Karpas-422 (cell line): ENCODE results near the gene PTPDC1. TPM values are rescaled to one million over a fixed set of nuclear protein-coding genes. Genes with fewer than 3 reads are reported as not detected.

ENCODE experiments used
- DNase-seq: peaks from one replicate; pipeline ENCODE4 v3.0.0-alpha.2; 2015
- H2AFZ ChIP-seq: fragments of 200-600 bp; sonication (generic); 2 replicates; pipeline ENCODE4 v1.6.1; 2014; ENCODE audit warnings: antibody characterized with exemption, low read length, mixed read lengths
- H3K27ac ChIP-seq: fragments of 200-600 bp; sonication (generic); 2 replicates; pipeline ENCODE4 v1.5.1; 2014; ENCODE audit warnings: mild to moderate bottlenecking, low read length, moderate library complexity
- H3K27me3 ChIP-seq: fragments of 200-600 bp; sonication (generic); 2 replicates; pipeline ENCODE4 v1.6.1; 2014; ENCODE audit warnings: low read length, mixed read lengths
- H3K36me3 ChIP-seq: fragments of 200-600 bp; sonication (generic); 2 replicates; pipeline ENCODE4 v1.6.1; 2014; ENCODE audit warnings: low read length, mixed read lengths; ENCODE audit not compliant: insufficient read depth
- H3K4me1 ChIP-seq: fragments of 200-600 bp; sonication (generic); 2 replicates; pipeline ENCODE4 v1.6.1; 2014; ENCODE audit warnings: mild to moderate bottlenecking, low read length, mixed read lengths
- H3K4me2 ChIP-seq: fragments of 200-600 bp; sonication (generic); 2 replicates; pipeline ENCODE4 v1.6.1; 2014; ENCODE audit warnings: low read length, low read depth, mild to moderate bottlenecking; ENCODE audit not compliant: poor library complexity, severe bottlenecking
- H3K4me3 ChIP-seq: fragments of 200-600 bp; sonication (generic); 2 replicates; pipeline ENCODE4 v1.5.1; 2014; ENCODE audit warnings: mild to moderate bottlenecking, antibody characterized with exemption, low read length, mixed read lengths
- H3K79me2 ChIP-seq: fragments of 200-600 bp; sonication (generic); 2 replicates; pipeline ENCODE4 v1.6.1; 2014; ENCODE audit warnings: mild to moderate bottlenecking, low read length, mixed read lengths
- H3K9ac ChIP-seq: fragments of 200-600 bp; sonication (generic); 2 replicates; pipeline ENCODE4 v1.6.0; 2014; ENCODE audit warnings: low read length
- H3K9me2 ChIP-seq: fragments of 200-600 bp; sonication (generic), shearing (Covaris generic); replicated peaks from 2 replicates; pipeline ENCODE4 v1.6.0; 2014; ENCODE audit warnings: mild to moderate bottlenecking, low read length, moderate library complexity; ENCODE audit not compliant: insufficient read depth
- H3K9me3 ChIP-seq: fragments of 300-700, 200-600 bp; sonication (generic); 2 replicates; pipeline ENCODE4 v1.6.1; 2014; ENCODE audit warnings: low read length, mixed read lengths
- H4K20me1 ChIP-seq: fragments of 200-600 bp; sonication (generic); 2 replicates; pipeline ENCODE4 v1.6.1; 2014; ENCODE audit warnings: mild to moderate bottlenecking, antibody characterized with exemption, low read length, low read depth; ENCODE audit not compliant: insufficient read depth
- total RNA-seq: library from RNA; depleted of rRNA; stranded (reverse); fragments of >200 nt; shearing (Covaris generic); gene quantifications from 2 replicates; pipeline ENCODE4 v1.2.3, GENCODE V29; 2014; ENCODE audit warnings: low replicate concordance

Gene PTPDC1
- total RNA-seq, 1 experiment from 2014 or later, result 1.5 TPM

DNA sequence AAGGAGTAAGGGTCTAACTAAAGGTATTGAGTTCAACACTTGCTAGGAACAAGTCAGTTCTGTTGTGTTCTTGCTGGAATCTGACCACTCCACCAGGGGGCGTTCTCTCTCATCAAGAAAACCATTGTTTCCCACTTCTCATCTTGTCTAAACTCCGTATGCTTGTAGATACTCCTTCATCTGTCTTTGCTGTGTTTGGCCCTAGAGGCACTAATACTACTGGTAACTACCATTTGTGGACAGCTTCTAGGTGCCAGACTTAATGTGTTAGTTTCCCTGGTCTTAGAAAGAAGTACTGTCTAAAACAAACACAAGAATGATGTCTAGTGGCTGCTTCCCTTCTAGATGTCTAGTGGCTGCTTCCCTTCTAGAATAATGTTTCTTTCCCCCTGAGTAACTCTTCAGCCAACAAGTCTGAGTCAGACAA lies 18.7 kb upstream of the PTPDC1 start:
- DNase-seq, result peak; percentile 91
- no peaks in the 10 kb centered on the region for H4K20me1 ChIP-seq
- no peaks in the 10 kb centered on the region for H3K4me1 ChIP-seq
- no peaks in the 10 kb centered on the region for H3K27me3 ChIP-seq
- no peak overlapping the region for H3K4me2 ChIP-seq
- no peaks in the 10 kb centered on the region for H3K79me2 ChIP-seq
- H3K9me2 ChIP-seq, result no peaks in the 10 kb centered on the region
- H2AFZ ChIP-seq, result peak overlapping the region; percentile 47; the same call in 1 of the 2 replicates
- no peak overlapping the region for H3K4me3 ChIP-seq
- no peaks in the 10 kb centered on the region for H3K36me3 ChIP-seq
- no peak overlapping the region for H3K27ac ChIP-seq
- no peaks in the 10 kb centered on the region for H3K9me3 ChIP-seq
- no peak overlapping the region for H3K9ac ChIP-seq

GRCh38 chr9:94068257-94068656 lies 16.0 kb upstream of the PTPDC1 start:
- H3K4me1 ChIP-seq, result no peaks in the 10 kb centered on the region
- no peaks in the 10 kb centered on the region for H3K27me3 ChIP-seq
- no peak for DNase-seq
- H3K4me2 ChIP-seq, result no peak overlapping the region
- no peak overlapping the region for H2AFZ ChIP-seq
- no peaks in the 10 kb centered on the region for H3K9me3 ChIP-seq
- H3K27ac ChIP-seq, result no peak overlapping the region
- H3K9ac ChIP-seq, result no peak overlapping the region
- H3K36me3 ChIP-seq, result no peaks in the 10 kb centered on the region
- no peak overlapping the region for H3K4me3 ChIP-seq
- H3K79me2 ChIP-seq, result no peaks in the 10 kb centered on the region
- H3K9me2 ChIP-seq, result no peaks in the 10 kb centered on the region
- no peaks in the 10 kb centered on the region for H4K20me1 ChIP-seq

DNA sequence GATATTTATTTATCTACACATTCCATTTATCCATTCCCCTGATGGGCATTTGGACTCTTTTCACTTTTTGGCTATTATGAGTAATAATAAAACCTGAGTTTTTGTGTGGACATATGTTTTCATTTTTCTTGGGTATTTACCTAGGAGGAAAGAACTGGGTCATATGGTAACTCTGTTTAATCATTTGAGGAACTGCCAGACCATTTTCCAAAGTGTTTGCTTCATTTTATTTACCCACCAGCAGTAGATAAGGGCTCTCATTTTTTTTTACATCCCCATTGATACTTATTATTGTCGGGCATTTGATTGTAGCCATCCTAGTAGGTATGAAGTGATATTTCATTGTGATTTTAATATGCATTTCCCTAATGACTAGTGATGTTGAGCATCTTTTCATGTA lies 7.7 kb upstream of the PTPDC1 start:
- Histone ChIP-seq H3K4me3 (no peak overlapping the region), H3K4me2 (no peak overlapping the region), H3K36me3 (no peaks in the 10 kb centered on the region), H3K27ac (no peak overlapping the region), H4K20me1 (no peaks in the 10 kb centered on the region), H3K4me1 (no peaks in the 10 kb centered on the region), H3K27me3 (no peaks in the 10 kb centered on the region), H3K9ac (no peak overlapping the region), H3K79me2 (no peaks in the 10 kb centered on the region), H2AFZ (no peak overlapping the region), H3K9me2 (no peaks in the 10 kb centered on the region), H3K9me3 (no peaks in the 10 kb centered on the region)
- DNase-seq, result no peak

DNA sequence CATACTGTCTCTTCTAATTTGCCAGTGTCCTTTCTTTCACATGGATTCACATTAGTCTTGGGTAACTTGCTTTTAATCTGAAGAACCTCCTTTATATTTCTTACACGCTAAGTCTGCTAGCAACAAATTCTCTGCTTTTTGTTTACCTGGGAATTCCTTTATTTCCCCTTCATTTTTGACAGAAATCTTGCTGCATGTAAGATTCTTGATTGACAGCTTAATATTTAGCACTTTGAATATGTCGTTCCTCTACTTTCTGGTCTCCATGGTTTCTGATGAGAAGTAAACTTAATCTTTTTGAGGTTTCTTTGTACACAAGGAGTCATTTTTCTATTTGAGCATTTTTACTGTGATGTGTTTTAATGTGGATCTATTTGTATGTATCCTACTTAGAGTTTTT lies 6.2 kb upstream of the PTPDC1 start:
- H3K36me3 ChIP-seq, result no peaks in the 10 kb centered on the region
- H3K9me3 ChIP-seq, result no peaks in the 10 kb centered on the region
- no peak for DNase-seq
- H3K4me3 ChIP-seq, result no peak overlapping the region
- H3K4me2 ChIP-seq, result no peak overlapping the region
- no peak overlapping the region for H3K27ac ChIP-seq
- no peaks in the 10 kb centered on the region for H3K79me2 ChIP-seq
- H3K9me2 ChIP-seq, result no peaks in the 10 kb centered on the region
- no peaks in the 10 kb centered on the region for H4K20me1 ChIP-seq
- H2AFZ ChIP-seq, result no peak overlapping the region
- H3K4me1 ChIP-seq, result no peaks in the 10 kb centered on the region
- no peak overlapping the region for H3K9ac ChIP-seq
- H3K27me3 ChIP-seq, result no peaks in the 10 kb centered on the region

DNA sequence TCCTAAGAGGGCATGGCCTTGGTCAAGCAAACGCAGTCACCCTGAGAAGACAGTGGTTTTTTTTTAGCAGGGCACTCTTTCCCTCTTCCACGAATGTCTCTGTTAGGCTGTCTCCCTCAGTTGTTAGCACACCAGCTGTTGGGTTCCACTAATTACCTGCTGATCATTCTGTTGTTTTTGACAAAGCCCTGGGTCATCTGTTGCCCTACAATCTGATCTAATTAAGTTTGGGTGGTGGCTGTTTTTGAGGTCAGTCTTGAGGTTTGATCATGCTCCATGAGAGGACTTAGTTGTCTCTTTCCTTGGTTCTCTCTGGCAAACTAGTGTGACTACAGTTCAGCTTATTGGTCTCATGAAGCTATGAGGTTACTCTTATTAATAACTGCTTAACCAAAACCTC lies 5.0 kb upstream of the PTPDC1 start:
- H3K9ac ChIP-seq, result no peak overlapping the region
- no peak for DNase-seq
- no peaks in the 10 kb centered on the region for H3K27me3 ChIP-seq
- H3K79me2 ChIP-seq, result no peaks in the 10 kb centered on the region
- H3K36me3 ChIP-seq, result no peaks in the 10 kb centered on the region
- H3K9me3 ChIP-seq, result no peaks in the 10 kb centered on the region
- no peak overlapping the region for H2AFZ ChIP-seq
- no peaks in the 10 kb centered on the region for H4K20me1 ChIP-seq
- H3K4me2 ChIP-seq, result no peak overlapping the region
- no peak overlapping the region for H3K27ac ChIP-seq
- no peak overlapping the region for H3K4me3 ChIP-seq
- H3K9me2 ChIP-seq, result no peaks in the 10 kb centered on the region
- H3K4me1 ChIP-seq, result no peaks in the 10 kb centered on the region

- Histone ChIP-seq H4K20me1 (no peaks in the 10 kb centered on the region), H2AFZ (no peak overlapping the region), H3K27ac (no peak overlapping the region), H3K9me2 (no peaks in the 10 kb centered on the region), H3K4me3 (no peak overlapping the region), H3K36me3 (no peaks in the 10 kb centered on the region), H3K9me3 (no peaks in the 10 kb centered on the region), H3K79me2 (no peaks in the 10 kb centered on the region), H3K4me1 (no peaks in the 10 kb centered on the region), H3K9ac (no peak overlapping the region), H3K4me2 (no peak overlapping the region), H3K27me3 (no peaks in the 10 kb centered on the region)
- no peak for DNase-seq
Measured at GRCh38 chr9:94080249-94080648, 4.0 kb upstream of the PTPDC1 start.

DNA sequence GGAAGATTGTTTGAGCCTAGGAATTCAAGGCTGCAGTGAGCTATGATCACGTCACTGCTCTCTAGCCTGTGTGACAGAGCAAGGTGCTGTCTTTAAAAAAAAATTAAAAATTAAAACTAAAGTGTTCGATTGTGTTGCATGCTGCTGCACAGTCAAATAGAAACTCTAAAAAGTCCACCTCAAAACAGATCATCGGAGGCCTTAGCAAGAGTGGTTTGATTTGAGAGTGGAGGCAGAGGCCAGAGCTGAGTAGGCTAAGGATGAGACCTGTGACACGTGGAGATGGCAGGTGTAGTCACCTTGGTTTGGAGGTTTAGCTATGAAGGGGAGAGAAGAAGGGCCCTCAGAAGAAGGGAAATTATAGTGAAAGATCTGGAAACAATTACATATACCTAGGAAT lies 2.8 kb upstream of the PTPDC1 start:
- H3K79me2 ChIP-seq, result no peaks in the 10 kb centered on the region
- H3K4me2 ChIP-seq, result no peak overlapping the region
- H3K36me3 ChIP-seq, result no peaks in the 10 kb centered on the region
- no peaks in the 10 kb centered on the region for H3K9me3 ChIP-seq
- H3K27ac ChIP-seq, result no peak overlapping the region
- DNase-seq, result no peak
- H3K4me3 ChIP-seq, result no peak overlapping the region
- H3K9me2 ChIP-seq, result no peaks in the 10 kb centered on the region
- no peaks in the 10 kb centered on the region for H3K4me1 ChIP-seq
- no peak overlapping the region for H3K9ac ChIP-seq
- no peaks in the 10 kb centered on the region for H4K20me1 ChIP-seq
- no peaks in the 10 kb centered on the region for H3K27me3 ChIP-seq
- H2AFZ ChIP-seq, result no peak overlapping the region

DNA sequence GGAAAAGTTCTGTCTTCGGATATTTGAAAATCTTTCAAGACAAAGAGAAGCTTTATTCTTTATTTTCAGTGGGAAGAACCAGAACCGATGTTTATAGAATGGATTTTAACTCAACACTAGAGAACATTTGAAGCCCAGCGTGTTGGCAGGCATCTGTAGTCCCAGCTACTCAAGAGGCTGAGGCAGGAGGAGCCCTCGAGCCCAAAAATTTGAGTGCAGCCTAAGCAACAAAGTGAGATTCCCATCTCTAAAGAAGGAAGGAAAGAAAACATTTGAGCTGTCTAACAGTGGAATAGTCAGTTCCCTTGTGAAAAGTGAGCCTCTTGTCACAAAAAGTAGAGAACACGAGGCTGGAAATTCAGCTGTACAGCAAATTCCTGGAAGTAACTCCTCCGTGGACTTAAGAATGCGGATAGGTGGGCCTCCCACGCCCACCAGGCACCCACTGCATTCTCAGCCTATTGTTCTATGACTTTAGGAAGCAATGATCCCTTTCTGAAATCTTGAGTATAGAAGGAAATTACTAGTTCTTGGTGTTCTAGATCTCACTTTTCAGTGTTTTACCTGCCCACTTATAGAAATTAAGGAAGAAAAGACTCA lies 2.3 kb upstream of the PTPDC1 start:
- DNase-seq, result no peak
- Histone ChIP-seq H3K4me2 (no peak overlapping the region), H3K4me3 (no peak overlapping the region), H3K4me1 (no peaks in the 10 kb centered on the region), H3K79me2 (no peaks in the 10 kb centered on the region), H3K9ac (no peak overlapping the region), H3K9me3 (no peaks in the 10 kb centered on the region), H3K9me2 (no peaks in the 10 kb centered on the region), H4K20me1 (no peaks in the 10 kb centered on the region), H3K27me3 (no peaks in the 10 kb centered on the region), H3K27ac (no peak overlapping the region), H2AFZ (no peak overlapping the region), H3K36me3 (no peaks in the 10 kb centered on the region)

GRCh38 chr9:94082553-94082952 lies 1.7 kb upstream of the PTPDC1 start:
- Histone ChIP-seq H3K4me3 (no peak overlapping the region), H2AFZ (no peak overlapping the region), H3K27ac (no peak overlapping the region), H3K4me1 (no peaks in the 10 kb centered on the region), H3K9me3 (no peaks in the 10 kb centered on the region), H3K36me3 (no peaks in the 10 kb centered on the region), H3K27me3 (no peaks in the 10 kb centered on the region), H3K9ac (no peak overlapping the region), H3K79me2 (no peaks in the 10 kb centered on the region), H3K9me2 (no peaks in the 10 kb centered on the region), H4K20me1 (no peaks in the 10 kb centered on the region), H3K4me2 (no peak overlapping the region)
- DNase-seq, result no peak
